Suprapubic skin (tissue), 4 donors: ENCODE measurements around the gene MOBP.

Source experiments
- CTCF ChIP-seq, 2 donors: fragments of 200-600 bp in 1 of 2; fragments of 450-650 bp in 1 of 2; sonication (generic) in 1 of 2; IDR thresholded peaks; one replicate each; pipeline ENCODE4 v1.5.1; 2016 to 2019; ENCODE audit warnings: antibody characterized with exemption in 2 of 2, mild to moderate bottlenecking in 1 of 2, moderate library complexity in 1 of 2
- POLR2A ChIP-seq, 2 donors: fragments of 450-650 bp; IDR thresholded peaks; one replicate each; pipeline ENCODE4 v1.6.1; 2017; ENCODE audit warnings: antibody characterized with exemption in 2 of 2, mild to moderate bottlenecking in 2 of 2, moderate library complexity in 2 of 2
- POLR2AphosphoS5 ChIP-seq, 3 donors: sonication (generic); formaldehyde crosslinking; IDR thresholded peaks; one replicate each; pipeline ENCODE4 v1.6.1; 2017; ENCODE audit warnings: antibody characterized with exemption in 3 of 3

DNA sequence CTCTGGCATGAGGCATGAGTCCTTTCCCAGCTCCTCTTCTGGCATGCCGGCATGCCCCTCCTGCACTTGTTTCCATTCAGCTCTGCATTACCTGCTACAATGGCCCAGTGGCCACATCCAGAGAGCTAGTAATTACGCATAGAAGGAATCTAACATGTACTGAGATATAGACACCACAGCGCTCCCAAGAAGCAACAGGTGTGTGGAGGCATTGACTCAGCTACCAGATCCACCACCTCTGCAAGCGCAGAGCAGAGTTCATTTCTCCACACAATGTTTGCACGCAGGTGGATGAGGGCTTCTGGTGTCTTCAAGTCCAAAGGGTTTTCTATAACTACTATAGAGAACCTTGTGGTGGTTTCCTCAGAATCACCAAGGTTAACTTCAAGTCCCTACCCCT lies 4.2 kb downstream of the MOBP start:
- TF ChIP-seq CTCF (IDR thresholded peaks at IDR 0.05) (no peak), POLR2AphosphoS5 (IDR thresholded peaks at IDR 0.05) (no peak), POLR2A (IDR thresholded peaks at IDR 0.05) (no peak)
